ENCODE measurements around the gene GPR68. TPM values are rescaled to one million over a fixed set of nuclear protein-coding genes. Genes with fewer than 3 reads are reported as not detected.

GPR68 gene
- total RNA-seq (2014; rRNA removed; shearing (Covaris generic); ENCODE audit: low replicate concordance), result 0.36 TPM in 1 of 2 replicates, not detected in the other

- Histone ChIP-seq H3K9me3 (ENCODE audit: low read length) (no peaks in the 10 kb centered on the region), H3K79me2 (ENCODE audit: low read length) (no peaks in the 10 kb centered on the region), H3K27me3 (ENCODE audit: low read length) (no peaks in the 10 kb centered on the region), H3K9me2 (replicated peaks; ENCODE audit: insufficient read depth, low read length) (no peaks in the 10 kb centered on the region), H3K27ac (ENCODE audit: low read length) (peak within 1 kb of the TSS; percentile 42), H3K36me3 (ENCODE audit: insufficient read depth, low read length) (no peaks in the 10 kb centered on the region), H3K4me3 (ENCODE audit: low read length) (peak within 1 kb of the TSS; percentile 38; the same call in 1 of the 2 replicates), H2AFZ (ENCODE audit: low read length) (peak within 1 kb of the TSS; percentile 33; the same call in 1 of the 2 replicates), H3K9ac (ENCODE audit: low read length) (peak within 1 kb of the TSS; percentile 40), H3K4me2 (ENCODE audit: low read depth, low read length, poor library complexity, severe bottlenecking) (peak within 1 kb of the TSS; percentile 63), H4K20me1 (ENCODE audit: insufficient read depth, low read depth, low read length) (no peaks in the 10 kb centered on the region), H3K4me1 (ENCODE audit: low read length) (peaks cover 44% of the 10 kb centered on the region)
- DNase-seq, result no peak
Observed at GRCh38 chr14:91244501-91244901, at the start of gene GPR68. Gene GPR68, minus strand, starts transcription at chr14:91244704. Its CDS starts 9,654 bp downstream, at chr14:91235050.

GRCh38 chr14:91294153-91294552 lies 49.6 kb upstream of the GPR68 start:
- no peak overlapping the region for H3K27ac ChIP-seq (ENCODE audit: low read length)
- H3K4me3 ChIP-seq (ENCODE audit: low read length), result no peak overlapping the region
- no peaks in the 10 kb centered on the region for H3K4me1 ChIP-seq (ENCODE audit: low read length)
- no peaks in the 10 kb centered on the region for H3K9me2 ChIP-seq (replicated peaks; ENCODE audit: insufficient read depth, low read length)
- DNase-seq, result no peak
- H4K20me1 ChIP-seq (ENCODE audit: insufficient read depth, low read depth, low read length), result no peaks in the 10 kb centered on the region
- peaks cover 18% of the 10 kb centered on the region; the same call in 1 of the 2 replicates for H3K36me3 ChIP-seq (ENCODE audit: insufficient read depth, low read length)
- H3K27me3 ChIP-seq (ENCODE audit: low read length), result no peaks in the 10 kb centered on the region
- H3K9me3 ChIP-seq (ENCODE audit: low read length), result no peaks in the 10 kb centered on the region
- H3K79me2 ChIP-seq (ENCODE audit: low read length), result no peaks in the 10 kb centered on the region
- no peak overlapping the region for H3K9ac ChIP-seq (ENCODE audit: low read length)
- H3K4me2 ChIP-seq (ENCODE audit: low read depth, low read length, poor library complexity, severe bottlenecking), result no peak overlapping the region
- no peak overlapping the region for H2AFZ ChIP-seq (ENCODE audit: low read length)

- Histone ChIP-seq H3K4me3 (ENCODE audit: low read length) (no peak overlapping the region), H3K27ac (ENCODE audit: low read length) (no peak overlapping the region)
- no peak for DNase-seq
Observed at GRCh38 chr14:91293281-91293680, 48.8 kb upstream of the GPR68 start.

GRCh38 chr14:91292491-91292890 lies 48.0 kb upstream of the GPR68 start:
- Histone ChIP-seq H3K9me2 (replicated peaks; ENCODE audit: insufficient read depth, low read length) (no peaks in the 10 kb centered on the region), H3K9me3 (ENCODE audit: low read length) (no peaks in the 10 kb centered on the region), H4K20me1 (ENCODE audit: insufficient read depth, low read depth, low read length) (no peaks in the 10 kb centered on the region), H3K4me3 (ENCODE audit: low read length) (no peak overlapping the region), H3K4me1 (ENCODE audit: low read length) (no peaks in the 10 kb centered on the region), H3K27ac (ENCODE audit: low read length) (no peak overlapping the region), H3K36me3 (ENCODE audit: insufficient read depth, low read length) (peaks cover 18% of the 10 kb centered on the region; the same call in 1 of the 2 replicates), H3K4me2 (ENCODE audit: low read depth, low read length, poor library complexity, severe bottlenecking) (no peak overlapping the region), H3K27me3 (ENCODE audit: low read length) (no peaks in the 10 kb centered on the region), H3K9ac (ENCODE audit: low read length) (no peak overlapping the region), H2AFZ (ENCODE audit: low read length) (no peak overlapping the region), H3K79me2 (ENCODE audit: low read length) (no peaks in the 10 kb centered on the region)
- no peak for DNase-seq

More at GRCh38 chr14:91293281-91293680, 48.8 kb upstream of the GPR68 start:
- H3K4me1 ChIP-seq (ENCODE audit: low read length), result no peaks in the 10 kb centered on the region
- no peaks in the 10 kb centered on the region for H4K20me1 ChIP-seq (ENCODE audit: insufficient read depth, low read depth, low read length)
- H3K9me3 ChIP-seq (ENCODE audit: low read length), result no peaks in the 10 kb centered on the region
- no peaks in the 10 kb centered on the region for H3K79me2 ChIP-seq (ENCODE audit: low read length)
- H2AFZ ChIP-seq (ENCODE audit: low read length), result no peak overlapping the region
- no peak overlapping the region for H3K4me2 ChIP-seq (ENCODE audit: low read depth, low read length, poor library complexity, severe bottlenecking)
- H3K36me3 ChIP-seq (ENCODE audit: insufficient read depth, low read length), result peaks cover 18% of the 10 kb centered on the region; the same call in 1 of the 2 replicates
- no peaks in the 10 kb centered on the region for H3K27me3 ChIP-seq (ENCODE audit: low read length)
- H3K9ac ChIP-seq (ENCODE audit: low read length), result no peak overlapping the region
- no peaks in the 10 kb centered on the region for H3K9me2 ChIP-seq (replicated peaks; ENCODE audit: insufficient read depth, low read length)

- DNase-seq, result no peak
Observed at GRCh38 chr14:91291786-91292405, 47.4 kb upstream of the GPR68 start.

GRCh38 chr14:91290986-91291385 lies 46.5 kb upstream of the GPR68 start:
- H3K4me1 ChIP-seq (ENCODE audit: low read length), result peaks cover 9% of the 10 kb centered on the region
- no peak overlapping the region for H2AFZ ChIP-seq (ENCODE audit: low read length)
- no peaks in the 10 kb centered on the region for H3K27me3 ChIP-seq (ENCODE audit: low read length)
- no peak overlapping the region for H3K4me2 ChIP-seq (ENCODE audit: low read depth, low read length, poor library complexity, severe bottlenecking)
- H3K9me3 ChIP-seq (ENCODE audit: low read length), result no peaks in the 10 kb centered on the region
- H3K9me2 ChIP-seq (replicated peaks; ENCODE audit: insufficient read depth, low read length), result no peaks in the 10 kb centered on the region
- no peaks in the 10 kb centered on the region for H4K20me1 ChIP-seq (ENCODE audit: insufficient read depth, low read depth, low read length)
- H3K79me2 ChIP-seq (ENCODE audit: low read length), result no peaks in the 10 kb centered on the region
- no peak overlapping the region for H3K4me3 ChIP-seq (ENCODE audit: low read length)
- H3K36me3 ChIP-seq (ENCODE audit: insufficient read depth, low read length), result peaks cover 17% of the 10 kb centered on the region; the same call in 1 of the 2 replicates
- no peak overlapping the region for H3K9ac ChIP-seq (ENCODE audit: low read length)
- DNase-seq, result no peak
- no peak overlapping the region for H3K27ac ChIP-seq (ENCODE audit: low read length)

More at GRCh38 chr14:91291786-91292405, 47.4 kb upstream of the GPR68 start:
- H3K9me2 ChIP-seq (replicated peaks; ENCODE audit: insufficient read depth, low read length), result no peaks in the 10 kb centered on the region
- no peak overlapping the region for H3K27ac ChIP-seq (ENCODE audit: low read length)
- H3K27me3 ChIP-seq (ENCODE audit: low read length), result no peaks in the 10 kb centered on the region
- H3K9ac ChIP-seq (ENCODE audit: low read length), result no peak overlapping the region
- no peaks in the 10 kb centered on the region for H4K20me1 ChIP-seq (ENCODE audit: insufficient read depth, low read depth, low read length)
- no peaks in the 10 kb centered on the region for H3K9me3 ChIP-seq (ENCODE audit: low read length)
- no peaks in the 10 kb centered on the region for H3K4me1 ChIP-seq (ENCODE audit: low read length)
- H3K79me2 ChIP-seq (ENCODE audit: low read length), result no peaks in the 10 kb centered on the region
- no peak overlapping the region for H2AFZ ChIP-seq (ENCODE audit: low read length)
- H3K4me3 ChIP-seq (ENCODE audit: low read length), result no peak overlapping the region
- H3K4me2 ChIP-seq (ENCODE audit: low read depth, low read length, poor library complexity, severe bottlenecking), result no peak overlapping the region
- peaks cover 14% of the 10 kb centered on the region; the same call in 1 of the 2 replicates for H3K36me3 ChIP-seq (ENCODE audit: insufficient read depth, low read length)

- Histone ChIP-seq H3K27me3 (ENCODE audit: low read length) (no peaks in the 10 kb centered on the region), H3K36me3 (ENCODE audit: insufficient read depth, low read length) (peaks cover 25% of the 10 kb centered on the region; the same call in 1 of the 2 replicates), H3K4me3 (ENCODE audit: low read length) (no peak overlapping the region), H3K27ac (ENCODE audit: low read length) (no peak overlapping the region), H3K4me1 (ENCODE audit: low read length) (peaks cover 10% of the 10 kb centered on the region), H3K9me2 (replicated peaks; ENCODE audit: insufficient read depth, low read length) (no peaks in the 10 kb centered on the region), H3K9ac (ENCODE audit: low read length) (no peak overlapping the region), H3K9me3 (ENCODE audit: low read length) (no peaks in the 10 kb centered on the region), H4K20me1 (ENCODE audit: insufficient read depth, low read depth, low read length) (no peaks in the 10 kb centered on the region), H3K79me2 (ENCODE audit: low read length) (no peaks in the 10 kb centered on the region), H3K4me2 (ENCODE audit: low read depth, low read length, poor library complexity, severe bottlenecking) (no peak overlapping the region), H2AFZ (ENCODE audit: low read length) (no peak overlapping the region)
- DNase-seq, result no peak
Observed at GRCh38 chr14:91289464-91289863, 45.0 kb upstream of the GPR68 start.

- H3K9ac ChIP-seq (ENCODE audit: low read length), result no peak overlapping the region
- no peak overlapping the region for H3K4me3 ChIP-seq (ENCODE audit: low read length)
- H3K9me3 ChIP-seq (ENCODE audit: low read length), result no peaks in the 10 kb centered on the region
- no peak overlapping the region for H3K4me2 ChIP-seq (ENCODE audit: low read depth, low read length, poor library complexity, severe bottlenecking)
- no peaks in the 10 kb centered on the region for H3K27me3 ChIP-seq (ENCODE audit: low read length)
- no peaks in the 10 kb centered on the region for H3K9me2 ChIP-seq (replicated peaks; ENCODE audit: insufficient read depth, low read length)
- H3K4me1 ChIP-seq (ENCODE audit: low read length), result peaks cover 10% of the 10 kb centered on the region
- DNase-seq, result no peak
- no peaks in the 10 kb centered on the region for H3K79me2 ChIP-seq (ENCODE audit: low read length)
- no peak overlapping the region for H2AFZ ChIP-seq (ENCODE audit: low read length)
- no peak overlapping the region for H3K27ac ChIP-seq (ENCODE audit: low read length)
- H3K36me3 ChIP-seq (ENCODE audit: insufficient read depth, low read length), result peaks cover 20% of the 10 kb centered on the region; the same call in 1 of the 2 replicates
- H4K20me1 ChIP-seq (ENCODE audit: insufficient read depth, low read depth, low read length), result no peaks in the 10 kb centered on the region
Observed at GRCh38 chr14:91288876-91289275, 44.4 kb upstream of the GPR68 start.

Data from Karpas-422 (cell line).